Fibroblast of the aortic adventitia (primary cell): Measurements from ENCODE around the gene MAN2A1. TPM values are rescaled to one million over a fixed set of nuclear protein-coding genes. Genes with fewer than 3 reads are reported as not detected.

Source experiments
- DNase-seq: peaks from one replicate; pipeline ENCODE4 v3.0.0-alpha.2; 2010; ENCODE audit warnings: low read depth
- H3K4me3 ChIP-seq: 2 replicates; pipeline ENCODE4 v1.5.1; 2011; ENCODE audit warnings: low read depth, mild to moderate bottlenecking, control low read depth, low read length, moderate library complexity
- total RNA-seq: library from RNA; depleted of rRNA; stranded (reverse); fragments of >200 nt; gene quantifications from 2 replicates; pipeline ENCODE4 v1.2.3, GENCODE V29; 2012; ENCODE audit warnings: low replicate concordance
- TF ChIP-seq, protein P1 (sequence below): IDR thresholded peaks from 2 replicates; pipeline ENCODE4 v1.5.1; 2011; ENCODE audit warnings: mild to moderate bottlenecking, low read length, control low read depth, inconsistent platforms; ENCODE audit not compliant: insufficient read depth

The MAN2A1 gene
- total RNA-seq, 1 donor: 62.3 TPM

DNA sequence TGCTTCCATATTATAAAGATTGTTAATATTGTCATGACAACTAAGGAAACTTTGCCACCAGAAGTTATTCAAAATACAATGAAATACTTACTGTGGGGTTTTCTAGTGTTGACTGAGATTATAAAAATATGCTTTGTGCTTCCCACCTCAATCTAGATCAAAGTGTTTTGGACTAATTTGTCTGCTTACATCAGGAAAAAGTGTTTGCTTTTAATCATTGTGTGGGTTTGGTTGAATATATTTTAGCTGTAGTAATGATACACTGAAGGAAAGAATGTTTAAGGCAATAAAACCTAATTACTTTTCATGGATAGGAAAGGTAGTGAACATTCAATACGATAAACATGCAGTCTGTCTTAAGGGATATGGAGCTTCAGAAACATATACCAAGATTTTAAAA lies 29.8 kb upstream of the MAN2A1 start:
- DNase-seq: no peak
- TF ChIP-seq, protein P1, sequence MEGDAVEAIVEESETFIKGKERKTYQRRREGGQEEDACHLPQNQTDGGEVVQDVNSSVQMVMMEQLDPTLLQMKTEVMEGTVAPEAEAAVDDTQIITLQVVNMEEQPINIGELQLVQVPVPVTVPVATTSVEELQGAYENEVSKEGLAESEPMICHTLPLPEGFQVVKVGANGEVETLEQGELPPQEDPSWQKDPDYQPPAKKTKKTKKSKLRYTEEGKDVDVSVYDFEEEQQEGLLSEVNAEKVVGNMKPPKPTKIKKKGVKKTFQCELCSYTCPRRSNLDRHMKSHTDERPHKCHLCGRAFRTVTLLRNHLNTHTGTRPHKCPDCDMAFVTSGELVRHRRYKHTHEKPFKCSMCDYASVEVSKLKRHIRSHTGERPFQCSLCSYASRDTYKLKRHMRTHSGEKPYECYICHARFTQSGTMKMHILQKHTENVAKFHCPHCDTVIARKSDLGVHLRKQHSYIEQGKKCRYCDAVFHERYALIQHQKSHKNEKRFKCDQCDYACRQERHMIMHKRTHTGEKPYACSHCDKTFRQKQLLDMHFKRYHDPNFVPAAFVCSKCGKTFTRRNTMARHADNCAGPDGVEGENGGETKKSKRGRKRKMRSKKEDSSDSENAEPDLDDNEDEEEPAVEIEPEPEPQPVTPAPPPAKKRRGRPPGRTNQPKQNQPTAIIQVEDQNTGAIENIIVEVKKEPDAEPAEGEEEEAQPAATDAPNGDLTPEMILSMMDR: no peak
- no peak overlapping the region for H3K4me3 ChIP-seq

DNA sequence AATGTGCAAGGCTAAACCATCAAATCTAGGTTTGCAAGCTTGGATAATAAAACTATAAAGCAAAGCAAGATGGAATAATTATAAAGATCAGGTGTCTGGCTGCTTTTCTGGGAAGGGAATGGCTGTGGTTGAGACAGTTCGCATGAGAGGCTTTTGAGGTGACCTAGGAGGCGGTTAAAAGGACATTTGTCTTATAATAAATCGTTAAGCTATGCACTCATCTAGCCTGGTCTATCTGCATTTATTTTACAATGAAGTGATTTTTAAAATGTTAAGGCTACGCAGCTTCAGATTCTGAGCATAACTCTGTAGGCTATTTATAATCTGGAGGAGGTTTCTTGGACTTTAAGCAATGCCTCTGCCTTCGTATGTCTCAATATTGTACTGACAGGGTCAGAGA lies 29.4 kb upstream of the MAN2A1 start:
- TF ChIP-seq, protein P1: no peak
- H3K4me3 ChIP-seq: no peak overlapping the region
- no peak for DNase-seq

DNA sequence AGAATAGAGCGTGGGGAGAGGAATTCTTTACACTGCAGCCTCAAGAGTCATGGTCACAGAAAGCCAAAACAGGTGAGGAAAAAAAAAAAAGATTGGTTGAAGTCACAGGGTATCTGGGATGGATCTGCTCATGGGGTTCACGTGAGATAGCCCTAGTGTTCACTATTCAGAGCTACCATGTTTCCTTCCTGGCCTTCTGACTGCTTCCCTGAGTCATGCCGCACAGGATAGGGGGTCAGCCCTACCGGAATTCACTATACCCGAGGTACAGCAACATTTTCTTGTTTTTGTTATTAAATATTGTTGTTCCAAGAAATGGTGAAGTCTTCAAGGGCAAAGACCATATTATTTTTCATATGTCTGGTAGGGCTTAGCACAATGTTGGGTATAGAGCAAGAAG lies 21.5 kb upstream of the MAN2A1 start:
- DNase-seq: no peak
- TF ChIP-seq, protein P1: no peak
- H3K4me3 ChIP-seq: no peak overlapping the region

DNA sequence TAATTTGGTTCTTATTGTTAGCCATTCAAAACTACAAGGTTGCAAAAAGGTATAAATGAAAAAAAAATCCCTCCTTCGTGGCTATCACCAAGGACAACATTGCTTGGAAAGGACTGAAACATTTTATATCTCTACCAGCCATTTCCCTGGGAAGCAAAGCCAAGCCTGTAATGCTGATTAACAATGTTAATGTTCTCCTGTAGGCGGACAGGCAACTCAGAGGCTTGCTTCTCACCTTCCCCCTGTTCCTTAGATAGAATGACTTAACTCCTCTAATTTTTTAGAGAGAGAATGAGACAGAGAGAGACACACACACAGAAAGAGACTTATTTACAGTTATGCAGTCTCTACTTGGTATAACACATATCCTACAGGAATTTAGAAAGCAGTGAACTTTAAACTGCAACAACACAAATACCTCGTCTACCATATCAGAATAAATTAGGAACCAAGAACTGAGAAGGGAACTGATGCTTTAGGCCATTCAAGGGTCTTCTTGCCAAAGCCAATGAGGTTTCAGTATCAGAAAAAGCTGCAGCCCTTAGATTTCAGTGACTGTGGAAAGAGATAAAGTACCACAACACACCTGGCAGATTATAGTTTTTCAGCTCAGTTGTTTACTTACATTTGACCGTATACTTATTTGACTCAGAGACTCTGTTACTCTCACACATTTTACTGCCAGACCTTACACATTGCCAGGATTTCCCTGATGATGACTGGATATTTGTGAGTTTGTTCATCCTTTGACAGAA lies 20.9 kb upstream of the MAN2A1 start:
- no peak overlapping the region for H3K4me3 ChIP-seq
- TF ChIP-seq, protein P1: no peak
- DNase-seq: no peak

DNA sequence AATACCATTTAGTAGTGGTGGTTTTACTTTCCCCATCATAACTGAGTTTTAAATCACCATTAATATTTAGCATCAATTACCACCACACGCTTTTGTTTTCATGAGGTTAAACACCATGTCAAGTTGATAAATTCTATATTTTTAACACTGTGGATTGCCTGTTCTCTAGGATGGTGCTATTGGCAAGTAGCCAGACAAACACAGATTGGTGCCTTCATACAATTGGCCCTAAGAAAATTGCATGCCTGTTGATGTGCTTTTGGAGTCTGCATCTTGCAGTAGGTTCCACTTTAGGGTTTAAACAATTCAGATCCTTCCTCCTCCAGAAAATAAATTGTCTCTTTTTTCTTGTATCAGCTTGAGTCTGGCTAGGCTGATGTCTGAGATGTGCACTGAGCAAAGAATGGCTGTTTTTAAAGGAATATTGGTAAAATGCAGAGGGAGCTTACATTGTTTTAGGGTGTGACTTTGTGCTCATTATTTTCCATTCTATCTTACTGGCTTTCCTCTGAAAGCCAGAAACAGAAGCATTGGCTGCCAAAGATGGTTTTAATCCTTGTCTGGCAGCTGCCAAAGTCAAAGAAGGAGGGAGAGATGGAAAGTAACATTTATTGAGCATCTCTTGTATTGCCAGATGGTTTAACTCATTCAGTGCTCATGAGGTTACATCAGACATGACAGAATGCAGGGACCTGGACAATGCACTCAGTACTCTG lies 19.6 kb upstream of the MAN2A1 start:
- no peak for DNase-seq
- no peak overlapping the region for H3K4me3 ChIP-seq
- TF ChIP-seq, protein P1: no peak

DNA sequence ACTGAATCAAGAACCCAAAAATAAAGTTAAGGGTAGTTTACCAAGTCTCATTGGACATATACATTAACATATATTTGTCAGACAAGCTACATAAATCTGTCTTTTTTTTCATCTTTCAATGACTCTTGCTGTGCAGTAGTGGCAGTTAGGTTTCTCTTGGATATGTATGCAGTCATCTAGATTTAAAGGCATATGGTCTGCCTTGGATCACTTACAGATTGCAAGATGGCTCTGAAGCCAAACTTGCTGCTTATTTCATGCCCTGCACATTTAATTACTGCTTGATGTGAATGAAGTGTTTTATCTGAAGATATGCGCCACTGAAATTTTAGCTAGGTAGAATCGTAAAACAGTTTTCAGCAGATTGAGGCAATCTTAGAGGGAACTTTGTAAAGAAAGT lies 18.6 kb upstream of the MAN2A1 start:
- TF ChIP-seq, protein P1: no peak

More for the DNA sequence above, 18.6 kb upstream of the MAN2A1 start:
- H3K4me3 ChIP-seq: no peak overlapping the region
- no peak for DNase-seq
